Mesendoderm (in vitro differentiated cells): ENCODE data around the gene EFHC2.

Source experiments
- DNase-seq: peaks from one replicate; pipeline ENCODE4 v3.0.0; 2013
- H2AK5ac ChIP-seq: 2 replicates; pipeline ENCODE4 v1.6.1; 2013; ENCODE audit warnings: low read length, inconsistent platforms
- H2BK120ac ChIP-seq: 2 replicates; pipeline ENCODE4 v1.6.1; 2013; ENCODE audit warnings: low read depth, mild to moderate bottlenecking, low read length, moderate library complexity, mixed read lengths
- H2BK15ac ChIP-seq: replicated peaks from 2 replicates; pipeline ENCODE4 v1.6.1; 2013; ENCODE audit warnings: low read depth, mild to moderate bottlenecking, moderate library complexity
- H2BK5ac ChIP-seq: 2 replicates; pipeline ENCODE4 v1.6.1; 2013; ENCODE audit warnings: low read length, inconsistent platforms
- H3K18ac ChIP-seq: 2 replicates; pipeline ENCODE4 v1.6.1; 2013; ENCODE audit warnings: mild to moderate bottlenecking, low read length, mixed read lengths
- H3K23ac ChIP-seq: one replicate; pipeline ENCODE4 v1.6.1; 2013; ENCODE audit warnings: low read length
- H3K27ac ChIP-seq: 2 replicates; pipeline ENCODE4 v1.5.1; 2013; ENCODE audit warnings: low read depth, mild to moderate bottlenecking, inconsistent platforms, low read length, moderate library complexity
- H3K27me3 ChIP-seq: 2 replicates; pipeline ENCODE4 v1.6.1; 2013; ENCODE audit warnings: low read length, control low read depth, mild to moderate bottlenecking, inconsistent platforms; ENCODE audit not compliant: insufficient read depth, poor library complexity
- H3K36me3 ChIP-seq: 2 replicates; pipeline ENCODE4 v1.6.1; 2013; ENCODE audit warnings: low read length, inconsistent platforms; ENCODE audit not compliant: control insufficient read depth, insufficient read depth
- H3K4ac ChIP-seq: one replicate; pipeline ENCODE4 v1.6.1; 2013; ENCODE audit warnings: low read depth, mild to moderate bottlenecking, low read length, moderate library complexity
- H3K4me1 ChIP-seq: 2 replicates; pipeline ENCODE4 v1.6.1; 2013; ENCODE audit warnings: low read depth, low read length, inconsistent platforms; ENCODE audit not compliant: control insufficient read depth
- H3K4me2 ChIP-seq: 2 replicates; pipeline ENCODE4 v1.6.1; 2013; ENCODE audit warnings: low read length
- H3K4me3 ChIP-seq: 2 replicates; pipeline ENCODE4 v1.5.1; 2013; ENCODE audit warnings: mild to moderate bottlenecking, low read length
- H3K56ac ChIP-seq: one replicate; pipeline ENCODE4 v1.6.1; 2013; ENCODE audit warnings: low read length
- H3K79me1 ChIP-seq: 2 replicates; pipeline ENCODE4 v1.6.1; 2013; ENCODE audit warnings: low read length, inconsistent platforms
- H3K79me2 ChIP-seq: 2 replicates; pipeline ENCODE4 v1.6.1; 2013; ENCODE audit warnings: mild to moderate bottlenecking, low read length; ENCODE audit not compliant: control insufficient read depth, insufficient read depth
- H3K9ac ChIP-seq: 2 replicates; pipeline ENCODE4 v1.6.1; 2013; ENCODE audit warnings: low read length, inconsistent platforms
- H4K5ac ChIP-seq: one replicate; pipeline ENCODE4 v1.6.1; 2013; ENCODE audit warnings: low read length
- H4K8ac ChIP-seq: one replicate; pipeline ENCODE4 v1.6.1; 2013; ENCODE audit warnings: low read depth, mild to moderate bottlenecking, control low read depth, low read length, moderate library complexity
- WGBS: extraction: QIAGEN DNeasy Blood & Tissue Kit; methylation state at CpG from one replicate; pipeline ENCODE4 v1.1.7; 2013; ENCODE audit warnings: low lambda C conversion rate, missing lambda C conversion rate; ENCODE audit not compliant: insufficient coverage; ENCODE audit errors: extremely low coverage; 5-methylcytosine and 5-hydroxymethylcytosine counted together

EFHC2 gene

GRCh38 chrX:44291468-44292092, 51.9 kb downstream of the EFHC2 start:
- no CpG with 5 or more reads among the region's 2 CpGs for WGBS
- Histone ChIP-seq H3K79me2 (no peaks in the 10 kb centered on the region), H3K4me3 (no peak overlapping the region), H4K8ac (no peak overlapping the region), H3K36me3 (no peaks in the 10 kb centered on the region), H3K4me2 (no peak overlapping the region), H2BK120ac (no peak overlapping the region), H3K18ac (no peak overlapping the region), H4K5ac (no peak overlapping the region), H3K9ac (no peak overlapping the region), H2AK5ac (no peak overlapping the region), H3K4me1 (no peaks in the 10 kb centered on the region), H2BK15ac (no peak overlapping the region), H3K27me3 (no peaks in the 10 kb centered on the region), H2BK5ac (no peak overlapping the region), H3K23ac (no peak overlapping the region), H3K4ac (no peak overlapping the region), H3K27ac (no peak overlapping the region), H3K56ac (no peak overlapping the region), H3K79me1 (no peaks in the 10 kb centered on the region)
- no peak for DNase-seq

- Histone ChIP-seq H3K79me2 (no peaks in the 10 kb centered on the region), H3K18ac (no peak overlapping the region), H3K79me1 (no peaks in the 10 kb centered on the region), H3K23ac (no peak overlapping the region), H2BK5ac (no peak overlapping the region), H2BK15ac (no peak overlapping the region), H3K4me1 (no peaks in the 10 kb centered on the region), H2AK5ac (no peak overlapping the region), H3K4me3 (no peak overlapping the region), H3K9ac (no peak overlapping the region), H3K27ac (no peak overlapping the region), H3K27me3 (no peaks in the 10 kb centered on the region), H4K8ac (no peak overlapping the region), H3K4me2 (no peak overlapping the region), H4K5ac (no peak overlapping the region), H3K56ac (no peak overlapping the region), H3K36me3 (no peaks in the 10 kb centered on the region), H3K4ac (no peak overlapping the region), H2BK120ac (no peak overlapping the region)
- no peak for DNase-seq
- no CpG with 5 or more reads among the region's 5 CpGs for WGBS
These were observed 52.8 kb downstream of the EFHC2 start for GRCh38 chrX:44290718-44291117.

- no peak for DNase-seq
- Histone ChIP-seq H3K27ac (no peak overlapping the region), H3K9ac (no peak overlapping the region), H3K23ac (no peak overlapping the region), H3K4me3 (no peak overlapping the region), H3K36me3 (no peaks in the 10 kb centered on the region), H2BK15ac (no peak overlapping the region), H3K79me2 (no peaks in the 10 kb centered on the region), H4K8ac (no peak overlapping the region), H3K18ac (no peak overlapping the region), H2BK120ac (no peak overlapping the region), H4K5ac (no peak overlapping the region), H2BK5ac (no peak overlapping the region), H2AK5ac (no peak overlapping the region), H3K4ac (no peak overlapping the region), H3K56ac (no peak overlapping the region), H3K27me3 (no peaks in the 10 kb centered on the region), H3K79me1 (no peaks in the 10 kb centered on the region), H3K4me1 (no peaks in the 10 kb centered on the region), H3K4me2 (no peak overlapping the region)
- no CpG with 5 or more reads among the region's 10 CpGs for WGBS
These were observed 60.7 kb downstream of the EFHC2 start for GRCh38 chrX:44282753-44283152.

DNA sequence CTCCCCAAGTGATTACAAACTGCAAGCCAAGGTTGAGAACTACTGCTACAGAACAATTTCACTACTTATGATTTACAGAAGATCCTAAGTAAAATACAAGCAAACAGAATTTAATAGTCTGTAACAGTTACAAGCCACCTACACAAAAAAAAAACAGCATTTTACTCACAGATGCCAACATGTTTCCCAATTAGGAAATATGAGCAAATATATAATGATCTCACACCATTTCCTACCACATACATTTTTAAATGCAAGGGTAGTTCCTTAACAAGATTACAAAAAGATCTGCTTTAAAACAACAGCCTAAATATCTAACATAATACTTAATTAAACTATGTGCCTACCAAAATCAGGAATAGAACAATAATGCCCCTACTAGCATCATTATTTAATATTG, 63.4 kb downstream of the EFHC2 start:
- no peak overlapping the region for H2BK15ac ChIP-seq
- H3K56ac ChIP-seq, result no peak overlapping the region
- H2AK5ac ChIP-seq, result no peak overlapping the region
- no peak overlapping the region for H2BK120ac ChIP-seq
- no peak overlapping the region for H3K27ac ChIP-seq
- H3K36me3 ChIP-seq, result no peaks in the 10 kb centered on the region
- no peak overlapping the region for H2BK5ac ChIP-seq
- no peak overlapping the region for H3K18ac ChIP-seq
- no peaks in the 10 kb centered on the region for H3K79me2 ChIP-seq
- no peak overlapping the region for H4K8ac ChIP-seq
- H3K27me3 ChIP-seq, result no peaks in the 10 kb centered on the region
- H3K23ac ChIP-seq, result no peak overlapping the region
- no peak for DNase-seq
- no peaks in the 10 kb centered on the region for H3K4me1 ChIP-seq
- no peak overlapping the region for H4K5ac ChIP-seq
- no peak overlapping the region for H3K9ac ChIP-seq
- no peaks in the 10 kb centered on the region for H3K79me1 ChIP-seq
- H3K4ac ChIP-seq, result no peak overlapping the region
- H3K4me2 ChIP-seq, result no peak overlapping the region
- H3K4me3 ChIP-seq, result no peak overlapping the region

- no peak overlapping the region for H2AK5ac ChIP-seq
- H3K56ac ChIP-seq, result no peak overlapping the region
- H2BK120ac ChIP-seq, result no peak overlapping the region
- H3K36me3 ChIP-seq, result no peaks in the 10 kb centered on the region
- H4K5ac ChIP-seq, result no peak overlapping the region
- DNase-seq, result no peak
- H3K4me1 ChIP-seq, result no peaks in the 10 kb centered on the region
- H3K4me3 ChIP-seq, result no peak overlapping the region
- no peak overlapping the region for H3K27ac ChIP-seq
- no peak overlapping the region for H2BK15ac ChIP-seq
- H3K79me2 ChIP-seq, result no peaks in the 10 kb centered on the region
- H3K4me2 ChIP-seq, result no peak overlapping the region
- H3K27me3 ChIP-seq, result no peaks in the 10 kb centered on the region
- H3K4ac ChIP-seq, result no peak overlapping the region
- no peaks in the 10 kb centered on the region for H3K79me1 ChIP-seq
- H3K18ac ChIP-seq, result no peak overlapping the region
- no peak overlapping the region for H4K8ac ChIP-seq
- no peak overlapping the region for H2BK5ac ChIP-seq
- H3K9ac ChIP-seq, result no peak overlapping the region
- no peak overlapping the region for H3K23ac ChIP-seq
These were observed 69.4 kb downstream of the EFHC2 start for GRCh38 chrX:44274096-44274495.

DNA sequence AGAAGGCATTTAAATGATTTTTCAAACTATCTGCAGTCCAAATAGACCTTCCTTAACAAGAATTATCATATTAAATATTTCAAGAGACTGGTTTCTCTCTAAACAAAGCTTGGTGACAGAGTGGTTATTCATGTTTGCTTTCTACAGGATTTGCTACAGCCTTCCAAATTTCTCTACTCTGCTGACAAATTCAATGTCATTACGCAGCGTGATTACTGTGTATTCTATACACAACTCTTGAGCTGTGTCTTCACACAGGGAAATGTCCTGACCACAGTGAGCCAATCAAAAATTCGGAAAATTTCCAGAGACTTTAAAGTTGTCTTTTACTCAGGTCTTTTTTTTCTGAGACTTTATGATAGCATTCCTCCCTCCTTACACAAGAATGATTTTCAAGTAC, 75.6 kb downstream of the EFHC2 start:
- Histone ChIP-seq H2BK15ac (no peak overlapping the region), H3K27me3 (no peaks in the 10 kb centered on the region), H3K4ac (no peak overlapping the region), H3K79me1 (no peaks in the 10 kb centered on the region), H2AK5ac (no peak overlapping the region), H4K5ac (no peak overlapping the region), H4K8ac (no peak overlapping the region), H3K23ac (no peak overlapping the region), H3K18ac (no peak overlapping the region), H3K4me2 (no peak overlapping the region), H3K4me1 (no peaks in the 10 kb centered on the region), H3K9ac (no peak overlapping the region), H3K79me2 (no peaks in the 10 kb centered on the region), H3K56ac (no peak overlapping the region), H3K36me3 (no peaks in the 10 kb centered on the region), H3K27ac (no peak overlapping the region), H3K4me3 (no peak overlapping the region), H2BK120ac (no peak overlapping the region), H2BK5ac (no peak overlapping the region)
- DNase-seq, result no peak
- no CpG with 5 or more reads among the region's 3 CpGs for WGBS
